K562 (cell line): ENCODE measurements around the gene LCP2. TPM values are rescaled to one million over a fixed set of nuclear protein-coding genes. Genes with fewer than 3 reads are reported as not detected.

Experiments
- ATAC-seq: fragments of 200-7000 bp; cut with Tn5 transposase; 3 replicates; pipeline ENCODE4 v1.9.1; 2020; ENCODE audit warnings: moderate library complexity
- BruUV-seq: library from RNA; stranded (reverse); fragments of 400-500 nt; replicated peaks from 2 replicates; lab custom pipeline; 2021; lab: Mats Ljungman, UMichigan
- CTCF ChIA-PET: fragments of 300-600 bp; formaldehyde crosslinking; extraction: SDS; loops from one replicate; lab custom pipeline; 2021; ENCODE audit warnings: low intra/inter-chr PET ratio; lab: Yijun Ruan, JAX
- POLR2A ChIA-PET: fragments of 300-600, 350-650 bp; sonication (Branson Sonifier 250); formaldehyde crosslinking; extraction: SDS; loops from one replicate; lab custom pipeline; 2021; ENCODE audit warnings: antibody characterized with exemption, inconsistent platforms; lab: Yijun Ruan, JAX
- DNase-seq, 4 experiments: peaks; one replicate each; pipeline versions ENCODE4 v3.0.0 to v3.0.0-alpha.2; 2011 to 2018; ENCODE audit warnings: low spot score in 3 of 4, mixed read lengths in 3 of 4; ENCODE audit errors: extremely low read depth in 1 of 4
- FAIRE-seq: peaks from 2 replicates; lab custom pipeline; 2011; peaks lifted over from hg19 to GRCh38; lab: Jason Lieb, UNC
- H2AFZ ChIP-seq: 2 replicates; pipeline ENCODE4 v1.6.0; 2011; ENCODE audit warnings: low read depth, low read length, control low read depth, inconsistent platforms
- H3K27ac ChIP-seq: fragments of 200-600 bp; 3 replicates; pipeline ENCODE4 v1.8.0; 2011; ENCODE audit warnings: low read depth, mild to moderate bottlenecking, control low read depth, inconsistent platforms, low read length, moderate library complexity, mixed read lengths; ENCODE audit errors: extremely low read depth
- H3K27me3 ChIP-seq, 2 experiments: fragments of 300-600 bp in 1 of 2; 2 replicates in 1 of 2; 3 replicates in 1 of 2; pipeline versions ENCODE4 v1.6.0 to v1.8.0; 2011; ENCODE audit warnings: inconsistent platforms in 2 of 2, low read length in 2 of 2, mild to moderate bottlenecking in 1 of 2, mixed read lengths in 1 of 2, moderate library complexity in 1 of 2; ENCODE audit not compliant: control insufficient read depth in 2 of 2, insufficient read depth in 2 of 2
- H3K36me3 ChIP-seq: fragments of 300-600 bp; 3 replicates; pipeline ENCODE4 v1.8.0; 2011; ENCODE audit warnings: mild to moderate bottlenecking, low read length, inconsistent platforms; ENCODE audit not compliant: control insufficient read depth, insufficient read depth
- H3K4me1 ChIP-seq, 2 experiments: fragments of 200-600 bp in 1 of 2; replicated peaks in 1 of 2; 2 replicates in 1 of 2; 3 replicates in 1 of 2; pipeline versions ENCODE4 v1.5.1 to v1.8.0; 2011; ENCODE audit warnings: inconsistent platforms in 2 of 2, low read length in 2 of 2, mild to moderate bottlenecking in 1 of 2, mixed read lengths in 1 of 2, moderate library complexity in 1 of 2; ENCODE audit not compliant: control insufficient read depth in 2 of 2, insufficient read depth in 2 of 2
- H3K4me2 ChIP-seq: 2 replicates; pipeline ENCODE4 v1.6.1; 2011; ENCODE audit warnings: low read length, control low read depth, inconsistent platforms, mixed read lengths; ENCODE audit not compliant: insufficient read depth
- H3K4me3 ChIP-seq: fragments of 200-600 bp; sonication (generic), shearing (Covaris generic); 2 replicates; pipeline ENCODE4 v1.5.1; 2016; ENCODE audit warnings: control low read depth, inconsistent platforms
- H3K79me2 ChIP-seq: fragments of 200-600 bp; 3 replicates; pipeline ENCODE4 v1.8.0; 2011; ENCODE audit warnings: low read length, inconsistent platforms; ENCODE audit not compliant: control insufficient read depth, insufficient read depth
- H3K9ac ChIP-seq, 2 experiments: 2 replicates each; pipeline versions ENCODE4 v1.6.0 to v1.6.1; 2011; ENCODE audit warnings: low read depth in 2 of 2, low read length in 2 of 2, control low read depth in 1 of 2, inconsistent platforms in 1 of 2, mild to moderate bottlenecking in 1 of 2, mixed read lengths in 1 of 2; ENCODE audit not compliant: insufficient read depth in 1 of 2
- H3K9me1 ChIP-seq: one replicate; pipeline ENCODE4 v1.6.0; 2011; ENCODE audit warnings: inconsistent platforms, mild to moderate bottlenecking, low read length, moderate library complexity; ENCODE audit not compliant: control insufficient read depth, insufficient read depth
- H3K9me3 ChIP-seq: replicated peaks from 2 replicates; pipeline ENCODE4 v1.5.1; 2011; ENCODE audit warnings: low read depth, low read length, inconsistent platforms; ENCODE audit not compliant: control insufficient read depth, insufficient read depth
- H4K20me1 ChIP-seq: replicated peaks from 2 replicates; pipeline ENCODE4 v1.6.1; 2011; ENCODE audit warnings: low read length, inconsistent platforms, mixed read lengths; ENCODE audit not compliant: control insufficient read depth, insufficient read depth
- E2F6 ChIP-seq, 2 experiments: IDR thresholded peaks; 2 replicates each; pipeline ENCODE4 v1.6.1; 2011; ENCODE audit warnings: borderline replicate concordance in 1 of 2, control low read depth in 1 of 2, low read depth in 1 of 2, low read length in 1 of 2, mild to moderate bottlenecking in 1 of 2, mixed read lengths in 1 of 2, moderate library complexity in 1 of 2; ENCODE audit not compliant: insufficient read depth in 1 of 2, insufficient read length in 1 of 2, poor library complexity in 1 of 2, severe bottlenecking in 1 of 2; ENCODE audit errors: extremely low read depth in 1 of 2
- ELF4 ChIP-seq: fragments of 450-650 bp; formaldehyde crosslinking; IDR thresholded peaks from 2 replicates; pipeline ENCODE4 v1.4.0; 2022; ENCODE audit warnings: missing genetic modification characterization
- NCOA6 ChIP-seq: fragments of 450-650 bp; IDR thresholded peaks from 2 replicates; pipeline ENCODE4 v1.6.1; 2017; ENCODE audit warnings: mild to moderate bottlenecking
- NR3C1 ChIP-seq: sonication (generic); formaldehyde crosslinking; IDR thresholded peaks from 2 replicates; pipeline ENCODE4 v1.8.1; 2022; ENCODE audit warnings: missing genetic modification reagents
- PTRF ChIP-seq: fragments of 450-650 bp; IDR thresholded peaks from 2 replicates; pipeline ENCODE4 v1.6.1; 2016; ENCODE audit warnings: mild to moderate bottlenecking, missing genetic modification characterization, missing compliant biosample characterization
- REST ChIP-seq, 2 experiments: fragments of 450-650 bp; formaldehyde crosslinking in 1 of 2; IDR thresholded peaks; 2 replicates each; pipeline versions ENCODE4 v1.4.0 to v1.6.1; 2014 to 2020; ENCODE audit warnings: mild to moderate bottlenecking in 2 of 2, borderline replicate concordance in 1 of 2, low read depth in 1 of 2
- SNAPC5 ChIP-seq: fragments of 250-450 bp; sonication (Bioruptor Pico); IDR thresholded peaks from 2 replicates; pipeline ENCODE4 v1.8.0; 2021; ENCODE audit warnings: moderate library complexity, mild to moderate bottlenecking, inconsistent platforms
- SREBF1 ChIP-seq: fragments of 150-350 bp; IDR thresholded peaks from 2 replicates; pipeline ENCODE4 v1.6.1; 2014; ENCODE audit warnings: antibody characterized with exemption, low read depth, low read length, borderline replicate concordance
- U2AF2 ChIP-seq: fragments of 200-400 bp; formaldehyde crosslinking; optimal IDR thresholded peaks from 2 replicates; pipeline ENCODE3; 2017; ENCODE audit warnings: low read depth, mild to moderate bottlenecking, low read length
- WGBS: fragments of 100-300 bp; shearing (Covaris generic); methylation state at CpG from one replicate; pipeline ENCODE4 v1.1.6; 2016; ENCODE audit warnings: low coverage, mixed read lengths; ENCODE audit not compliant: insufficient coverage; ENCODE audit errors: missing lambda C conversion rate; 5-methylcytosine and 5-hydroxymethylcytosine counted together
- in situ Hi-C: fragments of 300-500 bp; cut with MboI; formaldehyde crosslinking; loops from 4 replicates; pipeline ENCODE4 v1.15.0; 2018; ENCODE audit warnings: inconsistent platforms, mixed read lengths
- intact Hi-C: fragments of 100-400 bp; cut with micrococcal nuclease; formaldehyde crosslinking; loops from 2 replicates; pipeline ENCODE4 v1.14.2; 2022
- polyA plus RNA-seq, 8 experiments: library from polyadenylated mRNA; depleted of rRNA in 4 of 8; stranded (reverse) in 5 of 8; unstranded in 3 of 8; fragments of >200 nt; fragmentation: Nextera tagmentation in 2 of 8; fragmentation: Illumina TruSeq in 1 of 8; extraction: Ambion mirVana in 2 of 8; extraction: Trizol in 1 of 8; gene quantifications; 2 replicates each; pipeline versions ENCODE4 v1.2.1 to v1.2.3, GENCODE V29; 2011 to 2014; ENCODE audit warnings: inconsistent platforms in 1 of 8, missing spikeins in 1 of 8
- total RNA-seq, 7 experiments: library from RNA; depleted of rRNA in 6 of 7; stranded (reverse); fragments of >200 nt in 6 of 7; fragmentation: Illumina TruSeq in 2 of 7; extraction: Trizol in 2 of 7; gene quantifications; 2 replicates each; pipeline versions ENCODE4 v1.2.1 to v1.2.3, GENCODE V29; 2011 to 2021; ENCODE audit warnings: low replicate concordance in 1 of 7

The LCP2 gene
- total and polyA plus RNA-seq, 9 of the 15 experiments (the other 6 are each of a cell fraction or from before 2014, with no cell fraction given), result 4.0 to 31.3 (median 14.6) TPM

- TF ChIP-seq ELF4 (CRISPR knock-in tag) (no peak), SNAPC5 (no peak)
These were observed 43.5 kb downstream of the LCP2 start (continued) for GRCh38 chr5:170254056-170254455.

GRCh38 chr5:170252720-170253350 is 44.7 kb downstream of the LCP2 start:
- Histone ChIP-seq H3K4me3 (no peak overlapping the region), H3K9ac (no peak overlapping the region), H4K20me1 (no peaks in the 10 kb centered on the region), H3K9me3 (no peaks in the 10 kb centered on the region), H3K27me3 (no peaks in the 10 kb centered on the region; a peak in 1 of 5 replicates), H3K79me2 (no peaks in the 10 kb centered on the region), H3K4me2 (no peak overlapping the region), H3K9me1 (no peaks in the 10 kb centered on the region), H2AFZ (no peak overlapping the region), H3K27ac (no peak overlapping the region), H3K36me3 (no peaks in the 10 kb centered on the region), H3K4me1 (peaks cover 0 to 26% of the 10 kb centered on the region in 2 experiments; a peak in 3 of 5 replicates)
- in situ Hi-C loops (no loop called here), intact Hi-C loops (no loop called here)
- TF ChIP-seq NR3C1 (CRISPR knock-in tag) (no peak), U2AF2 (no peak), NCOA6 (no peak), SREBF1 (no peak), REST (IDR thresholded peaks at IDR 0.05; ENCODE audit: borderline replicate concordance) (no peak), REST (CRISPR knock-in tag; IDR thresholded peaks at IDR 0.05; ENCODE audit: low read depth) (no peak), E2F6 (IDR thresholded peaks at IDR 0.05; ENCODE audit: borderline replicate concordance in 1 of 2, extremely low read depth in 1 of 2, insufficient read depth in 1 of 2, insufficient read length in 1 of 2, low read depth in 1 of 2, low read length in 1 of 2, poor library complexity in 1 of 2, severe bottlenecking in 1 of 2) (no peak), PTRF (tag) (no peak)
- no TSS peak for BruUV-seq
- FAIRE-seq, result no peak
- DNase-seq, result no peak
- no peak for ATAC-seq
- 50% methylated on average over 9 of the region's 9 CpGs for WGBS
- POLR2A ChIA-PET, result interaction anchor here (1.3 kb wide), 1 partner anchor 9 kb away, joined by 3 read pairs; no protein-coding TSS in a partner anchor
- CTCF ChIA-PET, result no interaction called here
